Small intestine (tissue), 7 donors: Measurements from ENCODE around the gene TNFRSF8. TPM values are rescaled to one million over a fixed set of nuclear protein-coding genes. Genes with fewer than 3 reads are reported as not detected.

Experiments used
- DNase-seq, 2 donors: peaks; one replicate each; pipeline versions ENCODE4 v3.0.0 to v3.0.0-alpha.2; 2013
- FAIRE-seq: peaks from 2 replicates; lab custom pipeline; 2012; peaks lifted over from hg19 to GRCh38; lab: Jason Lieb, UNC
- H3K27ac ChIP-seq, 3 donors: one replicate each; pipeline ENCODE4 v1.5.1; 2013; ENCODE audit warnings: low read length in 2 of 3, mild to moderate bottlenecking in 2 of 3, control low read depth in 1 of 3, inconsistent platforms in 1 of 3, low read depth in 1 of 3, moderate library complexity in 1 of 3
- H3K27me3 ChIP-seq, 3 donors: one replicate each; pipeline ENCODE4 v1.6.1; 2013; ENCODE audit warnings: low read length in 3 of 3, inconsistent platforms in 1 of 3; ENCODE audit not compliant: control insufficient read depth in 3 of 3, insufficient read depth in 3 of 3
- H3K36me3 ChIP-seq, 3 donors: one replicate each; pipeline ENCODE4 v1.6.1; 2013; ENCODE audit warnings: low read length in 3 of 3, inconsistent platforms in 1 of 3, low read depth in 1 of 3, mild to moderate bottlenecking in 1 of 3, moderate library complexity in 1 of 3; ENCODE audit not compliant: control insufficient read depth in 3 of 3, insufficient read depth in 2 of 3
- H3K4me1 ChIP-seq, 3 donors: one replicate each; pipeline ENCODE4 v1.6.1; 2013; ENCODE audit warnings: low read length in 2 of 3, inconsistent platforms in 1 of 3, low read depth in 1 of 3, mild to moderate bottlenecking in 1 of 3, moderate library complexity in 1 of 3; ENCODE audit not compliant: control insufficient read depth in 3 of 3, insufficient read depth in 2 of 3
- H3K4me3 ChIP-seq, 3 donors: one replicate each; pipeline ENCODE4 v1.5.1; 2013; ENCODE audit warnings: low read length in 3 of 3, control low read depth in 1 of 3, inconsistent platforms in 1 of 3, low read depth in 1 of 3, mild to moderate bottlenecking in 1 of 3, moderate library complexity in 1 of 3
- H3K9me3 ChIP-seq, 2 donors: one replicate each; pipeline ENCODE4 v1.6.1; 2013; ENCODE audit warnings: low read depth in 1 of 2, low read length in 1 of 2; ENCODE audit not compliant: control insufficient read depth in 2 of 2, insufficient read depth in 1 of 2
- WGBS, 3 donors: extraction: QIAGEN DNeasy Blood & Tissue Kit; methylation state at CpG; one replicate each; pipeline ENCODE4 v1.1.7; 2013; 5-methylcytosine and 5-hydroxymethylcytosine counted together
- polyA plus RNA-seq, 4 donors: library from polyadenylated mRNA; stranded (reverse) in 3 of 4; unstranded in 1 of 4; fragments of 200-250 nt in 3 of 4; fragments of 120-200 nt in 1 of 4; gene quantifications; one replicate each; pipeline versions ENCODE4 v1.2.1 to v1.2.3, GENCODE V29; 2013
- donor health status: healthy with polysubstance abuse.
- donor health status: control.
- donor health status: control.
- donor health status: Bipolar disorder and iron deficiency.
- donor health status: healthy.

TNFRSF8 gene
- polyA plus RNA-seq, 4 donors, result 0.10 to 2.1 (median 0.54) TPM; not detected in 1

DNA sequence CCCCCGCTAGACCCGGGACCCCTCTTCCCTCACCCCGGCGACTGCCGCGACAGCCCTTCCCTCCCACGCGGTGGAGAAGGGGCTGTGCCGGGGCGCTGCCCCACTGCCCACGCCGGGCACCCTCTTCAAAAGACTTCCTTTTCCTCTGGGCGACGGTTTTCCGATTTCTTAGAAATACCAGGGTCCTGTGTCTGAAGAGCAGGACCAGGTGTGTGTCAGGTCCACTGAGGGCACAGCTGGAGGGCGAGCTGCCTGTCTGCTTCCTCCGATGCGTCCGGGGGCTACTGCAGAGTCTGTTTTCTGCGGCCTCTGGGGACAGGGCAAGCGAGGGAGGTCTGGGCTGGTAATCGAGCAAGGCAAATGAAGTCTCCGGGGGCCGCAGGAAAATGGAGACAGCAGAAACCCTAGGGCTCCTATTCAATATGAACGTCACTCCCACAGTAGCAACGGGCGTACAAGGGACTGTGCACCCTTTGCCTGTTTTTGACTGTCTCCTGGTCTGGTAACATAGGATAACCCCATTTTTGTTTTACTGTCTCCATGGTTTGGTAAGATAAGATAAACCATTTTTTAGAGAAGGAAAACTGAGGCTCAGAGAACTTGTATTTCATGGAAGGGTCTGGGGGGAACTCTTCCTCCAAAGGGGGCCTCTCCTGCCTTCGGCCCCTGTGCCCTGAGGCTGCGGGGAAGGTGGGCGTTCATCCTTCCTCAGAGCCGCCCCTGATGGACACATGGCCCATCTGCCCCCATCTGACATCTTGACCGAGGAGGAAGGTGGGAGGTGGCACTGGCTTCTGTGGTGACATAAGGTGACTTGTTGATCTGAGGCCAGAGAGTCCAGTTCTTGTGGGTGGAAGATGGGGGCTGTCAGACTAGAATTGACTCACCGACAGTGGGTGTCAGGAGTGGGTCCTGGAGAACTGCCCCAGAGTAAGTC lies 104.7 kb downstream of the TNFRSF8 start:
- Histone ChIP-seq H3K4me3 (peak overlapping the region; percentile 60 to 95 (median 71)), H3K9me3 (no peaks in the 10 kb centered on the region), H3K27ac (peak overlapping the region; percentile 38 to 93 (median 89)), H3K4me1 (peaks cover 2 to 16% (median 10%) of the 10 kb centered on the region in 3 donors), H3K36me3 (peaks cover 0 to 14% (median 0%) of the 10 kb centered on the region in 3 donors), H3K27me3 (no peaks in the 10 kb centered on the region)
- DNase-seq (no peak), FAIRE-seq (no peak)
- WGBS, 3 donors, result 14 to 26% (median 21%) methylated on average over 26 to 33 of the region's 33 CpGs

- Histone ChIP-seq H3K4me3 (peak overlapping the region in 2 of 3 donors; percentile 60 to 95), H3K27ac (peak overlapping the region; percentile 38 to 93 (median 89)), H3K9me3 (no peaks in the 10 kb centered on the region), H3K4me1 (peaks cover 2 to 21% (median 8%) of the 10 kb centered on the region in 3 donors), H3K36me3 (peaks cover 0 to 14% (median 0%) of the 10 kb centered on the region in 3 donors), H3K27me3 (no peaks in the 10 kb centered on the region)
- FAIRE-seq, result no peak
- DNase-seq, result no peak
- 61 to 67% (median 65%) methylated on average over 17 of the region's 17 CpGs for WGBS, 3 donors
Measured at GRCh38 chr1:12168451-12169160, 105.5 kb downstream of the TNFRSF8 start.

- no peak for DNase-seq
- Histone ChIP-seq H3K9me3 (no peaks in the 10 kb centered on the region), H3K27me3 (no peaks in the 10 kb centered on the region), H3K4me3 (no peak overlapping the region), H3K27ac (peak overlapping the region in 2 of 3 donors; percentile 18 to 59), H3K4me1 (peaks cover 2 to 25% (median 8%) of the 10 kb centered on the region in 3 donors), H3K36me3 (peaks cover 0 to 16% (median 0%) of the 10 kb centered on the region in 3 donors)
- 74 to 79% (median 78%) methylated on average over 7 to 8 of the region's 8 CpGs for WGBS, 3 donors
- FAIRE-seq, result no peak
Measured at GRCh38 chr1:12169442-12170135, 106.5 kb downstream of the TNFRSF8 start.

GRCh38 chr1:12170263-12170671 lies 107.2 kb downstream of the TNFRSF8 start:
- Histone ChIP-seq H3K4me1 (peaks cover 2 to 32% (median 8%) of the 10 kb centered on the region in 3 donors), H3K36me3 (peaks cover 0 to 17% (median 0%) of the 10 kb centered on the region in 3 donors), H3K27me3 (no peaks in the 10 kb centered on the region), H3K9me3 (no peaks in the 10 kb centered on the region), H3K27ac (peak overlapping the region in 1 of 3 donors; percentile 18), H3K4me3 (no peak overlapping the region)
- DNase-seq (peak in 1 of 2 donors; percentile 70), FAIRE-seq (no peak)
- 56 to 76% (median 62%) methylated on average over 9 of the region's 9 CpGs for WGBS, 3 donors

GRCh38 chr1:12171206-12172041 lies 108.3 kb downstream of the TNFRSF8 start:
- DNase-seq (no peak), FAIRE-seq (no peak)
- peak overlapping the region in 2 of 3 donors; percentile 50 to 72 for H3K27ac ChIP-seq
- no peak overlapping the region for H3K4me3 ChIP-seq
- H3K4me1 ChIP-seq, result peaks cover 2 to 28% (median 8%) of the 10 kb centered on the region in 3 donors
- 80 to 88% (median 88%) methylated on average over 12 of the region's 12 CpGs for WGBS, 3 donors
- peaks cover 0 to 17% (median 0%) of the 10 kb centered on the region in 3 donors for H3K36me3 ChIP-seq
- H3K9me3 ChIP-seq, result no peaks in the 10 kb centered on the region
- no peaks in the 10 kb centered on the region for H3K27me3 ChIP-seq

GRCh38 chr1:12172042-12172851 lies 109.1 kb downstream of the TNFRSF8 start:
- H3K4me3 ChIP-seq, result no peak overlapping the region
- H3K36me3 ChIP-seq, result peaks cover 0 to 18% (median 0%) of the 10 kb centered on the region in 3 donors
- DNase-seq, result no peak
- H3K27ac ChIP-seq, result peak overlapping the region in 2 of 3 donors; percentile 69 to 72
- H3K27me3 ChIP-seq, result no peaks in the 10 kb centered on the region
- H3K9me3 ChIP-seq, result no peaks in the 10 kb centered on the region
- 71 to 82% (median 78%) methylated on average over 14 of the region's 14 CpGs for WGBS, 3 donors
- H3K4me1 ChIP-seq, result peaks cover 3 to 25% (median 8%) of the 10 kb centered on the region in 3 donors
- FAIRE-seq, result no peak

DNA sequence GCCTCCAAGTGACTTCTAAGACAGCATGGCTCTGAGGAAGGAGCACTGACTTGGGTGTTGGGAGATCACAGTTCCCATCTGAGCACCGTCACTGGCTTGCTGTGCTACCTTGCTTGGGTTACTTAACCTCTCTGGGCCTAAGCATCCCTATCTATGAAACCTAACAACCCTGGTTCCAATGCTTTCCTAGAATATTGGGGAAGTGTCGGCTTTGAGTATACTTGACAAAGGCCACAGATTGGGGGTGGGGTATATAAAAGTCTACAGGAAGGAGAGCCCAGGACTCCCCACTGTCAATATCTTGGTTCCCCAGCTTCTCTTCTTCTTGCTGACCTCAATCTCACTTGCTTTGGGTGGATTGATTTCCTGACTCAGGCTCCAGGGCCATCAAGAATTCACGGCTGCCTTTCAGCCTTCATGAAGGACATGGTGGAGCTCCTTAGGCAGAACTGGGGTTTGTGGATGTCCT lies 110.0 kb downstream of the TNFRSF8 start:
- DNase-seq (no peak), FAIRE-seq (no peak)
- Histone ChIP-seq H3K27me3 (no peaks in the 10 kb centered on the region), H3K36me3 (peaks cover 0 to 23% (median 0%) of the 10 kb centered on the region in 3 donors), H3K9me3 (no peaks in the 10 kb centered on the region), H3K4me1 (peaks cover 5 to 24% (median 8%) of the 10 kb centered on the region in 3 donors), H3K27ac (peak overlapping the region; percentile 28 to 72 (median 69)), H3K4me3 (no peak overlapping the region)
- 71 to 75% (median 72%) methylated on average over 3 of the region's 3 CpGs for WGBS, 3 donors
